ENCODE data around the gene RPSA.

RPSA gene

DNA sequence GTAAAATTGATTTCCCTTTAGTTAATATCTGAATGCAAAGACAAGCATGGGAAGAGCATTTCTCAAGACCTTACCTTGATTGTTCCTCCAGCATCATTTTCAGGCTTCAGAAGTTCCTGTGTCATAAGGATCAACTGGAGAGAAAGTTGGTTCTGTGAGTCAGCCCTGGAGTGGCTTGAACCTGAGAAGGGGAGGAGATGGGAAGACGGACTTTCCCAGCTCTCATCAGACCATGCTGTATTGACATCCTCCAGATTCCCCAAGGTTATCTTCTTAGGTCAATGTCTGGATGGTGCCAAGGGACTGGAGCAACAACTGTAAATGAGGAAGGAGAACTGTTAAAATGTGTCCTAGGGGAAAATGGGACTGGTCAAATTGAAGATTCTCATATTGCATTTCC is 21.0 kb downstream of the RPSA start:
- no peak for TF ChIP-seq ZFX (IDR thresholded peaks at IDR 0.05; ENCODE audit: borderline replicate concordance)
- TF ChIP-seq, protein P1, sequence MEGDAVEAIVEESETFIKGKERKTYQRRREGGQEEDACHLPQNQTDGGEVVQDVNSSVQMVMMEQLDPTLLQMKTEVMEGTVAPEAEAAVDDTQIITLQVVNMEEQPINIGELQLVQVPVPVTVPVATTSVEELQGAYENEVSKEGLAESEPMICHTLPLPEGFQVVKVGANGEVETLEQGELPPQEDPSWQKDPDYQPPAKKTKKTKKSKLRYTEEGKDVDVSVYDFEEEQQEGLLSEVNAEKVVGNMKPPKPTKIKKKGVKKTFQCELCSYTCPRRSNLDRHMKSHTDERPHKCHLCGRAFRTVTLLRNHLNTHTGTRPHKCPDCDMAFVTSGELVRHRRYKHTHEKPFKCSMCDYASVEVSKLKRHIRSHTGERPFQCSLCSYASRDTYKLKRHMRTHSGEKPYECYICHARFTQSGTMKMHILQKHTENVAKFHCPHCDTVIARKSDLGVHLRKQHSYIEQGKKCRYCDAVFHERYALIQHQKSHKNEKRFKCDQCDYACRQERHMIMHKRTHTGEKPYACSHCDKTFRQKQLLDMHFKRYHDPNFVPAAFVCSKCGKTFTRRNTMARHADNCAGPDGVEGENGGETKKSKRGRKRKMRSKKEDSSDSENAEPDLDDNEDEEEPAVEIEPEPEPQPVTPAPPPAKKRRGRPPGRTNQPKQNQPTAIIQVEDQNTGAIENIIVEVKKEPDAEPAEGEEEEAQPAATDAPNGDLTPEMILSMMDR (IDR thresholded peaks at IDR 0.05), result no peak
- H3K27ac ChIP-seq, result no peak overlapping the region

DNA sequence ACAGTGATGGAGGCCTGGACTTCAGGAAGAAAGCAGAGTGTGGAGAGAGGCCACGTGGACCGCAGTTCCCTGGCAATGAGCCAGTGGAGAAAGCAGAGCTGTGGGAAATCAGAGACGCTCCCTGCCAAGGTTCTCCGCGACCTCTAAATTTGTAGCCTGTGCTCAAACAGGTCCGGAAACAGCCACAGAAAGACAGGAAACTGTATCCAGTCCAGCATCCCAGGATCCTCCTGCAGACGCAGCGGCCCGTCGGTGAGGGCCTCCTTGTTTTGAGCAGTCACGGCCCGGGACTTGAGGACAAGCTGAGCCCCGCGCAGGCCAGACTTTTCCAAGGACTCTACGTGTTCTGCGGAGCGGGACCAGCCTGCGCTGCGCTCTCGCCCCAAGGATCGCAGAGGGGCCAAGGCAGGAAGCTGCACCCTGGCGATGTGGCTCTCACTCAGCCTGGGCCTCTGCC is 22.3 kb downstream of the RPSA start:
- TF ChIP-seq ZFX (IDR thresholded peaks at IDR 0.05; ENCODE audit: borderline replicate concordance), result no peak
- TF ChIP-seq, protein P1 (IDR thresholded peaks at IDR 0.05), result no peak
- H3K27ac ChIP-seq, result no peak overlapping the region

DNA sequence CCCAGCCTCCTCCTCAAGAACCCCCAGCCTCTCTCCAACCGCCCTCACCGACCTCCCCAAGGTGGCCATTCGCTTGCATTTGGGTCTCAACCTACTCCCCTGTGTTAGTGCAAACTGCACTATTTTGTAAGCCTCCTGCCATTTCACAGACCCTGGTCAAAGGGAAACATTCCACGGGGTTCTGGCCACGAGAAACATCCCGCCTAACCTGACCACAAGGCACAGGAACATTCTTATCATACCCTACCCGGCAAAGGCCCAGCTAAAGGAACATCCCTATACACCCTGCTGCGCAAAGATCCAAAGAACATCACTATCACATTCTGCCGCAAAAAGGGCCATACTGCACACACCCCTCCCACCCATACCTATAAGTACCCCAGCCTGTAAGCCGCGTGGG is 22.9 kb downstream of the RPSA start:
- TF ChIP-seq ZFX (IDR thresholded peaks at IDR 0.05; ENCODE audit: borderline replicate concordance), result no peak
- TF ChIP-seq, protein P1 (IDR thresholded peaks at IDR 0.05), result no peak
- H3K27ac ChIP-seq, result no peak overlapping the region

DNA sequence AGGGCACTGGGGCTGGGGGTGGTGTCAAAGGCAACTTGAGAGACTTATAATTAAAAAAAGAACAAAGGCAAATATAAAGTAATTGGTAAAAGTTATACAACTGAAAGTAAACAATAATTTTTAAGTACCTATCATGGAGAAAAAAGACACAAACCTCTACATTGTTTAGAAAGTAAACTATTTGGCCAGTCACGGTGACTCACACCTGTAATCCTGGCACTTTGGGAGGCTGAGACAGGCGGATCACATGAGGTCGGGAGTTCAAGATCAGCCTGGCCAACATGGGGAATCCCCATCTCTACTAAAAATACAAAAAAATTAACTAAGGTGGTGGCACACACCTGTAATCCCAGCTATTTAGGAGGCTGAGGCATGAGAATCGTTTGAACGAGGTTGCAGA is 25.8 kb downstream of the RPSA start:
- no peak for TF ChIP-seq ZFX (IDR thresholded peaks at IDR 0.05; ENCODE audit: borderline replicate concordance)
- TF ChIP-seq, protein P1 (IDR thresholded peaks at IDR 0.05), result no peak
- no peak overlapping the region for H3K27ac ChIP-seq

DNA sequence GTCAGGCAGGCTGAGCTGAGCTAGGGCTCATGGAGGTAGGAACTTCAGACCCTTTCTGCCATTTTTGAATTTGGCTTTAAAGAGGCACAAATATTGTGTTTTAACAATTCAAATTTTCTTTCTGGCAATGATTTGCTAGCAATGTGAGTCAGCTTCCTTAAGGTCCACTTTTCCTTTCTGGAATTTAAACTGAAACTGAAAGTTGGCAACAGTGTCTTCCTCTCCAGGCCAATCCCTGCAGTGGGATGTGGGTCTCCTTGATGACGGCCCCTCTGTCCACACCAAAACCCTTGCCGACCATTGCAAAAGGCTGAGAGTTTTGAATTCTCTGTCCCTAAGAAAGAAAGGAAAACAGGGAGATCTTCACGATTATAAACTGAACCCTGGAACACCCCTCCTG is 27.1 kb downstream of the RPSA start:
- H3K27ac ChIP-seq, result no peak overlapping the region
- no peak for TF ChIP-seq ZFX (IDR thresholded peaks at IDR 0.05; ENCODE audit: borderline replicate concordance)
- TF ChIP-seq, protein P1 (IDR thresholded peaks at IDR 0.05), result no peak

DNA sequence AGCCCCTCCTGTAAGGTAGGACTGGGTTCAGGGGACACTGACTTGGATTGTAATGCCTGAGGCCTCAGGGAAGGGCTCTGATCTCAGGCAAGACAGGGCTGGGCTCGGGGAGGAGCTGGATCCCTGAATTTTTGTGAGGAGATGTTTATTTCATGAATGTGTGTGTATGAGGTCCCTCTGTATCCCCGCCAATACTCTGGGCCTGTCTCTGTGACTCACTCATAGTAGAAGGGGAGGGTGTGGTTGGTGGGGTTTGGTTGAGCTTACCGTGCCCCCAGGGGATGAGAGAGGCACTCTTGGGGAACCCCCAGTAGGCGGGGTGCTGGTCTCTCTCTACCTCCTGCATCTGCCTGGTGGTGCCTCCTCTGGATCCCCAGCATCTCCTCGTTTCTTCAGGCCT is 28.1 kb downstream of the RPSA start:
- no peak for TF ChIP-seq ZFX (IDR thresholded peaks at IDR 0.05; ENCODE audit: borderline replicate concordance)
- TF ChIP-seq, protein P1 (IDR thresholded peaks at IDR 0.05), result no peak
- no peak overlapping the region for H3K27ac ChIP-seq

DNA sequence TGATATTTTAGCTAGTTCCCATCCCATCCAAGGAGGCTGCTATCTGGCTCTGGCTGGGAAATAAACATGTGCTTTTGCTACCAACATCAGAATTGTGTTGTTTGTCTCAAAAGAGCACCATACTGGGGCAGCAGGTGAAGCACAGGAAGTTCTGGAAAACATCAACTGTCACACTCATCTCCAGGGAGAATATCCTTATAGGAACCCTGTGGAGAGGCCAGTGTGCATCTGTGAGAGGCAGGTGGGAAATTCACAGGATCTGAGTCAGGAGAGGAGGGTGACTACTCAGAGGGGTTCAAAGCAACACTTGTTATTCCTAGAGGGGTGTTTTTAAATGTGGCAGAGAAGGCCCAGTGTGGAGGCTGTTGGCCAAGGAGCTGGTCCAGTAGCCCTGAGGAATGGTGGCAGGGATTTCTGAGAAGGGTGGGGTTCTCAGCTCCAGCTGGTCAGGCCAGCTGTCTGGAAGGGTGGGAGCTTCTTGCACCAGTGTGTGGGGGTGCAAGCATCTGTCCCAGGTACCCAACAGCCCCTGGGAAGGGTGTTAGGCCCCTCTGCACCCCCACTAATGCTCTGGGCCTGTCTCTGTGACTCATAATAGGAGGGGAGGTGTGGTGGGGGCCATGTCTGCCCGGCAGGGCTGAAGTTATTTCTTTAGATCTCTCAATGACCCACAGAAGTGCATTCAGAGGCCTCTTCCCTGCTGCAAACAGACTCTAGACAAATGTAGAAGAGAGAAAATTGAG is 28.7 kb downstream of the RPSA start:
- TF ChIP-seq ZFX (IDR thresholded peaks at IDR 0.05; ENCODE audit: borderline replicate concordance), result no peak
- TF ChIP-seq, protein P1 (IDR thresholded peaks at IDR 0.05), result no peak
- no peak overlapping the region for H3K27ac ChIP-seq

Data from 22Rv1 (cell line).